GM23248 (cell line): ENCODE data around the gene ALDH1L1. TPM values are rescaled to one million over a fixed set of nuclear protein-coding genes. Genes with fewer than 3 reads are reported as not detected.

Experiments used
- DNase-seq: peaks from one replicate; pipeline ENCODE4 v3.0.0-alpha.2; 2015
- H2AFZ ChIP-seq: fragments of 200-600 bp; sonication (generic); 2 replicates; pipeline ENCODE4 v1.6.1; 2016; ENCODE audit warnings: antibody characterized with exemption
- H3F3A ChIP-seq: fragments of 200-600 bp; sonication (generic); 2 replicates; pipeline ENCODE4 v1.6.1; 2016; ENCODE audit warnings: mild to moderate bottlenecking, antibody characterized with exemption, mixed run types; ENCODE audit not compliant: insufficient read depth
- H3K27ac ChIP-seq: fragments of 200-600 bp; sonication (generic); 2 replicates; pipeline ENCODE4 v1.5.1; 2016; ENCODE audit warnings: mild to moderate bottlenecking
- H3K27me3 ChIP-seq: fragments of 200-600 bp; sonication (generic); replicated peaks from 2 replicates; pipeline ENCODE4 v1.6.1; 2016; ENCODE audit warnings: mild to moderate bottlenecking; ENCODE audit not compliant: insufficient read depth
- H3K36me3 ChIP-seq: fragments of 200-600 bp; sonication (generic); 2 replicates; pipeline ENCODE4 v1.6.1; 2016; ENCODE audit warnings: low read depth, mild to moderate bottlenecking
- H3K4me1 ChIP-seq: fragments of 200-600 bp; sonication (generic); 2 replicates; pipeline ENCODE4 v1.6.1; 2016; ENCODE audit warnings: mild to moderate bottlenecking; ENCODE audit not compliant: insufficient read depth
- H3K4me2 ChIP-seq: fragments of 200-600 bp; sonication (generic); one replicate; pipeline ENCODE4 v1.6.1; 2016; ENCODE audit warnings: mild to moderate bottlenecking; ENCODE audit not compliant: unreplicated experiment
- H3K4me3 ChIP-seq: fragments of 200-600 bp; sonication (generic); 2 replicates; pipeline ENCODE4 v1.5.1; 2016; ENCODE audit warnings: mild to moderate bottlenecking
- H3K79me2 ChIP-seq: fragments of 200-600 bp; sonication (generic); 2 replicates; pipeline ENCODE4 v1.6.1; 2016; ENCODE audit warnings: mild to moderate bottlenecking; ENCODE audit not compliant: insufficient read depth
- H3K9ac ChIP-seq: fragments of 200-600 bp; sonication (generic); 2 replicates; pipeline ENCODE4 v1.6.1; 2016; ENCODE audit warnings: mild to moderate bottlenecking
- H3K9me2 ChIP-seq: fragments of 200-600 bp; sonication (generic); 2 replicates; pipeline ENCODE4 v1.6.1; 2016; ENCODE audit warnings: mixed run types, mild to moderate bottlenecking, moderate library complexity; ENCODE audit not compliant: insufficient read depth
- H3K9me3 ChIP-seq: fragments of 200-600 bp; sonication (generic); one replicate; pipeline ENCODE4 v1.6.1; 2017; ENCODE audit warnings: low read depth
- H4K20me1 ChIP-seq: fragments of 200-600 bp; sonication (generic); 2 replicates; pipeline ENCODE4 v1.6.0; 2016; ENCODE audit not compliant: insufficient read depth
- EZH2 ChIP-seq: fragments of 200-600 bp; sonication (generic); IDR thresholded peaks from 2 replicates; pipeline ENCODE4 v1.6.1; 2018; ENCODE audit warnings: antibody characterized with exemption, mild to moderate bottlenecking; ENCODE audit not compliant: insufficient read depth, poor library complexity, severe bottlenecking
- EZH2phosphoT487 ChIP-seq: fragments of 200-600 bp; sonication (generic); IDR thresholded peaks from 2 replicates; pipeline ENCODE4 v1.6.1; 2018; ENCODE audit warnings: antibody characterized with exemption, moderate library complexity, mild to moderate bottlenecking, low read depth; ENCODE audit not compliant: insufficient read depth
- WGBS, 2 experiments: methylation state at CpG; one replicate each; pipeline ENCODE4 v1.1.6; 2015 to 2017; ENCODE audit warnings: low lambda C conversion rate in 2 of 2, low coverage in 1 of 2; ENCODE audit errors: missing lambda C conversion rate in 2 of 2; 5-methylcytosine and 5-hydroxymethylcytosine counted together
- in situ Hi-C: fragments of 300-500 bp; cut with MboI; formaldehyde crosslinking; loops from 2 replicates; pipeline ENCODE4 v1.15.0; 2020
- polyA plus RNA-seq: library from polyadenylated mRNA; unstranded; fragments of >200 nt; fragmentation: Nextera tagmentation; extraction: Ambion mirVana; gene quantifications from 2 replicates; pipeline ENCODE4 v1.2.1, GENCODE V29; 2016
- total RNA-seq: library from RNA; depleted of rRNA; stranded (reverse); fragments of >200 nt; shearing (Covaris generic); gene quantifications from 2 replicates; pipeline ENCODE4 v1.2.3, GENCODE V29; 2014

The ALDH1L1 gene
- total and polyA plus RNA-seq, 2 experiments from 2014 or later: not detected

DNA sequence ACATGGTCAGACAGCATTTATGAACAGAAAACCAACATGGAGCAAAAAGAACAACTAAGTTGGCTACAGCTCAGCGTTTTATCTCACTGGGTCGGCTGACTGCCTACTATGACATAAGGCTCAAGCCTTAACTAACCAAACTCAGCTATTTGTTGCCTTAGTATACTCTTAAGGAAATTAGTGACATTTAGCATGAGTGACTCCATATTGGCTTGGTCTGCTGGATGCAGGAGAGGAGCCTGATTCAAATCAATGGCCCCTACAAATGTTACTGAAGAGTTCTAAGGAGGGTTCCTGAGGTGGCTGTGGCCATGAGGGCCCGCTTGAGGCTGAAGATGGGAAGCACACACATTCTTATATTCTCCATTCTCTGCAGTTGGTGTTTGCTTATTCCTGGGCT, 20.1 kb upstream of the ALDH1L1 start:
- Histone ChIP-seq H3K9me3 (no peaks in the 10 kb centered on the region), H3K4me1 (no peaks in the 10 kb centered on the region), H3K79me2 (no peaks in the 10 kb centered on the region), H3K27me3 (no peaks in the 10 kb centered on the region; the same call in 1 of the 2 replicates), H4K20me1 (no peaks in the 10 kb centered on the region), H3K36me3 (no peaks in the 10 kb centered on the region), H3K9ac (no peak overlapping the region), H3K9me2 (no peaks in the 10 kb centered on the region), H3K27ac (no peak overlapping the region), H3F3A (no peaks in the 10 kb centered on the region), H3K4me3 (no peak overlapping the region), H3K4me2 (no peak overlapping the region), H2AFZ (no peak overlapping the region)
- in situ Hi-C loops: no loop called here
- TF ChIP-seq EZH2: no peak
- no peak for TF ChIP-seq EZH2phosphoT487
- DNase-seq: no peak
- WGBS, 2 experiments: 20 to 25% methylated on average over 3 of the region's 3 CpGs

DNA sequence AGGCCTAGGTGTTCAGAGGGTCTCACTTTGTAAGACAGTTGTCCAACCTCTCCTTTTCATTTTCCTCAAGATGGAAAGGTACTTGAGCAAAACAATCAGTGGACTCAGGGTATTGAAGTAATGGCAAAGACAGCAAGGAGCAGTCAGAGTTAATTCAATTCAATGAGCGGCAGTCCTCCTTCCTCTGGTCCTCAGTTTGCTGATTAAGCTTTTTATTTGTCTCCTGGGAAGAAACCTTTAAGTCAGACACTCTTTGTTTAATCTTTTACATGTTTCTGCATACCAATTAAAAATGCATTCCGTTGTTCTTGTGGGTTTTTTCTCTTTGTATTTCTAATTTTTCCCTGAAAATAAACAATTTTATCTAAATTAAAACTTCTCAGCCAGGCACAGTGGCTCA, 18.9 kb upstream of the ALDH1L1 start:
- 48 to 60% methylated on average over 2 of the region's 2 CpGs for WGBS, 2 experiments
- no peak overlapping the region for H3K9ac ChIP-seq
- no peak overlapping the region for H3K4me2 ChIP-seq
- TF ChIP-seq EZH2phosphoT487 (no peak), EZH2 (no peak)
- no peak overlapping the region for H3K27ac ChIP-seq
- H3K4me1 ChIP-seq: no peaks in the 10 kb centered on the region
- in situ Hi-C loops: no loop called here
- no peak overlapping the region for H2AFZ ChIP-seq
- no peaks in the 10 kb centered on the region for H3K9me2 ChIP-seq
- H3K36me3 ChIP-seq: no peaks in the 10 kb centered on the region
- H3K9me3 ChIP-seq: no peaks in the 10 kb centered on the region
- no peak for DNase-seq
- H3K27me3 ChIP-seq: no peaks in the 10 kb centered on the region; the same call in 1 of the 2 replicates
- H3K79me2 ChIP-seq: no peaks in the 10 kb centered on the region
- no peak overlapping the region for H3K4me3 ChIP-seq
- no peaks in the 10 kb centered on the region for H3F3A ChIP-seq
- no peaks in the 10 kb centered on the region for H4K20me1 ChIP-seq

DNA sequence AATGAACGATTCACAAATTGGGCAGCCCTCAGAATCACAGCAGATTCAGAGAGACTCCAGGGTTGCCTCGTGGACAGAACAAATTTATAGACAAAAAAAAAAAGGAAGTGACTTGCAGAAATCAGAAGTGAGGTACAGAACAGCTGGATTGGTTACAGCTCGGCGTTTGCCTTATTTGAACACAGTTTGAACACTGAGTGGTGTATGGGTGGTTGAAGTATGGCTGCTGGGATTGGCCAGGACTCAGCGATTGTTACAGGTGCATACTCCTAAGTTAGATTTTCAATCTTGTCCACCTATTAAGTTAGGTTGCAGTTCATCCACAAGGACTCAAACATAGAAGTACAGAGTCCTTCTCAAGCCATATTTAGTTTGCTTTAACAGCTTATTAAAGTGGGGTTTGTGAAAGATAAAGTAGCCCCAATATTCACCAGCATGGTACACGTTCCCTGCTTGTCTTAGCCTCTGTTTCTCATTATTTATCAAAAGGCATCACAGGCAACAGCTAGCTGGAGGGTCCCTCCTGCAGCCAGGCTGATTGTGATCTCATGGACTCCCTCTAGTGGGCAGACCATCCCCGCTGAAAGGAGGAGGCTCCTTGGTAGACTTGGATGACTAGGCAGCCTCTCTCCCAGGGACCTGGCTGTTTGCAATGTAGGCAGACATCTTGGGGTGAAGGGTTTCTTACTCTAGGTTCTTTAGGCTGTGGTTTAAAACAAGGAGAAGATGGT, 17.6 kb upstream of the ALDH1L1 start:
- in situ Hi-C loops: no loop called here
- Histone ChIP-seq H4K20me1 (no peaks in the 10 kb centered on the region), H3F3A (no peaks in the 10 kb centered on the region), H3K9ac (no peak overlapping the region), H3K4me1 (no peaks in the 10 kb centered on the region), H3K9me2 (no peaks in the 10 kb centered on the region), H3K4me3 (no peak overlapping the region), H3K27ac (no peak overlapping the region), H3K9me3 (no peaks in the 10 kb centered on the region), H3K27me3 (no peaks in the 10 kb centered on the region; the same call in 1 of the 2 replicates), H3K36me3 (no peaks in the 10 kb centered on the region), H2AFZ (peak overlapping the region; percentile 30; the same call in 1 of the 2 replicates), H3K79me2 (no peaks in the 10 kb centered on the region), H3K4me2 (no peak overlapping the region)
- no peak for TF ChIP-seq EZH2
- no peak for TF ChIP-seq EZH2phosphoT487
- WGBS, 2 experiments: 41 to 45% methylated on average over 7 of the region's 7 CpGs
- peak; percentile 82 for DNase-seq

DNA sequence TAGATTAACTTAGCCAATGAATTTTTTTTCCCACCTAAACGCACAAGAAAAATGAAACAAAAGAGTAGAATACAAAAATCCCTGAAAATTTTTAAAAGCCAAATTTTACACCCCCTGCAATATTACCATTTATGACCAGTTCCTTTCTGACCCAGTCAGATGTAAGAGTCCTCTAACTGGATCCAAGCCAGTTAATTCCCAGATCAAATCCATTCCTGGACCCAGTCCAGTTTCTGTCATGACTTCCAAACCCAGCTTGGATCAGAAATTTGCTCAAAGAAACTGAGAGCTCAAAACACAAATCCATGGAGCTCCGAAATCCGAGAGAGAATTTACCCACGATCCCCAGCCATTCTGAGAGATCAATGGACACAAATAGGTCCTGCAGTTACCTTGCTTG, 17.0 kb upstream of the ALDH1L1 start:
- Histone ChIP-seq H4K20me1 (no peaks in the 10 kb centered on the region), H3K79me2 (no peaks in the 10 kb centered on the region), H3K9me2 (no peaks in the 10 kb centered on the region), H3K4me3 (no peak overlapping the region), H3K4me1 (no peaks in the 10 kb centered on the region), H3K27me3 (peaks cover 3% of the 10 kb centered on the region; the same call in 1 of the 2 replicates), H3K4me2 (no peak overlapping the region), H3F3A (no peaks in the 10 kb centered on the region), H2AFZ (no peak overlapping the region), H3K9ac (no peak overlapping the region), H3K9me3 (no peaks in the 10 kb centered on the region), H3K36me3 (no peaks in the 10 kb centered on the region), H3K27ac (no peak overlapping the region)
- in situ Hi-C loops: no loop called here
- DNase-seq: no peak
- no peak for TF ChIP-seq EZH2
- TF ChIP-seq EZH2phosphoT487: no peak
- WGBS, 2 experiments: 57 to 66% methylated on average over 4 of the region's 4 CpGs
